Tibial nerve (tissue), 4 donors: ENCODE data around the gene RAMAC. TPM values are rescaled to one million over a fixed set of nuclear protein-coding genes. Genes with fewer than 3 reads are reported as not detected.

ENCODE experiments used
- DNase-seq, 2 donors: peaks; one replicate each; pipeline ENCODE4 v3.0.0-alpha.2; 2019; ENCODE audit warnings: low spot score in 2 of 2
- H3K27ac ChIP-seq, 4 donors: fragments of 200-600 bp; sonication (generic) in 3 of 4; one replicate each; pipeline ENCODE4 v1.5.1; 2017 to 2019; ENCODE audit warnings: mild to moderate bottlenecking in 1 of 4
- H3K27me3 ChIP-seq, 2 donors: fragments of 200-600 bp; sonication (generic) in 1 of 2; one replicate each; pipeline versions ENCODE4 v1.5.1 to v1.6.0; 2017 to 2019
- H3K36me3 ChIP-seq, 3 donors: fragments of 200-600 bp; sonication (generic); one replicate each; pipeline ENCODE4 v1.5.1; 2018 to 2019
- H3K4me1 ChIP-seq, 4 donors: fragments of 200-600 bp; sonication (generic) in 3 of 4; one replicate each; pipeline ENCODE4 v1.5.1; 2017 to 2019
- H3K4me3 ChIP-seq, 4 donors: fragments of 200-600 bp; sonication (generic) in 3 of 4; one replicate each; pipeline ENCODE4 v1.5.1; 2017 to 2019; ENCODE audit warnings: mild to moderate bottlenecking in 1 of 4, moderate library complexity in 1 of 4
- H3K9me3 ChIP-seq, 4 donors: fragments of 200-600 bp; sonication (generic) in 3 of 4; one replicate each; pipeline ENCODE4 v1.5.1; 2017 to 2019
- CTCF ChIP-seq, 5 experiments: fragments of 200-600 bp in 3 of 5; fragments of 450-650 bp in 2 of 5; sonication (generic) in 3 of 5; IDR thresholded peaks; one replicate each; pipeline ENCODE4 v1.5.1; 2016 to 2019; ENCODE audit warnings: antibody characterized with exemption in 5 of 5, mild to moderate bottlenecking in 3 of 5, moderate library complexity in 2 of 5
- EP300 ChIP-seq, 2 donors: sonication (generic); formaldehyde crosslinking; IDR thresholded peaks; one replicate each; pipeline ENCODE4 v1.6.1; 2017; ENCODE audit warnings: antibody characterized with exemption in 2 of 2, mild to moderate bottlenecking in 1 of 2
- POLR2A ChIP-seq, 2 donors: fragments of 450-650 bp; IDR thresholded peaks; one replicate each; pipeline ENCODE4 v1.6.1; 2017; ENCODE audit warnings: antibody characterized with exemption in 2 of 2, mild to moderate bottlenecking in 2 of 2, moderate library complexity in 2 of 2
- WGBS, 2 donors: methylation state at CpG; one replicate each; pipeline ENCODE4 v1.1.5; 2018; 5-methylcytosine and 5-hydroxymethylcytosine counted together
- total RNA-seq, 4 donors: library from RNA; depleted of rRNA; stranded (reverse); fragments of >200 nt; gene quantifications; one replicate each; pipeline ENCODE4 v1.1.0, GENCODE V29; 2016

Gene RAMAC
- total RNA-seq, 4 donors from 2014 or later: 6.9 to 20.4 (median 15.8) TPM

- H3K4me1 ChIP-seq: peaks cover 0 to 11% (median 2%) of the 10 kb centered on the region in 4 donors
- no peak for DNase-seq
- 59 to 66% methylated on average over 6 of the region's 6 CpGs for WGBS, 2 donors
- H3K9me3 ChIP-seq: no peaks in the 10 kb centered on the region
- TF ChIP-seq POLR2A (IDR thresholded peaks at IDR 0.05) (no peak), EP300 (IDR thresholded peaks at IDR 0.05) (no peak), CTCF (IDR thresholded peaks at IDR 0.05) (no peak)
- no peak overlapping the region for H3K27ac ChIP-seq
- no peaks in the 10 kb centered on the region for H3K36me3 ChIP-seq
- H3K27me3 ChIP-seq: peaks cover 0 to 25% of the 10 kb centered on the region in 2 donors
- H3K4me3 ChIP-seq: peak overlapping the region in 2 of 4 donors; percentile 30 to 71
Observed at GRCh38 chr15:82950746-82951370, 35.2 kb upstream of the RAMAC start.

GRCh38 chr15:82951472-82952157 lies 34.4 kb upstream of the RAMAC start:
- Histone ChIP-seq H3K4me3 (peak overlapping the region; percentile 23 to 71 (median 36)), H3K4me1 (peaks cover 0 to 11% (median 2%) of the 10 kb centered on the region in 4 donors), H3K9me3 (no peaks in the 10 kb centered on the region), H3K27ac (peak overlapping the region in 1 of 4 donors; percentile 65), H3K36me3 (no peaks in the 10 kb centered on the region), H3K27me3 (peaks cover 0 to 25% of the 10 kb centered on the region in 2 donors)
- 43 to 51% methylated on average over 13 of the region's 13 CpGs for WGBS, 2 donors
- no peak for TF ChIP-seq CTCF (IDR thresholded peaks at IDR 0.05)
- no peak for TF ChIP-seq EP300 (IDR thresholded peaks at IDR 0.05)
- no peak for TF ChIP-seq POLR2A (IDR thresholded peaks at IDR 0.05)
- DNase-seq: no peak

GRCh38 chr15:82952158-82953081 lies 33.6 kb upstream of the RAMAC start, which contains the start of gene HOMER2:
HOMER2 (minus strand) TSS chr15:82952720; CDS start chr15:82952535, 185 bp downstream.
- H3K27ac ChIP-seq: peak within 1 kb of the TSS in 1 of 4 donors; percentile 65

GRCh38 chr15:82958638-82959037 lies 27.4 kb upstream of the RAMAC start:
- Histone ChIP-seq H3K4me3 (no peak overlapping the region), H3K4me1 (no peaks in the 10 kb centered on the region), H3K36me3 (peaks cover 0 to 11% (median 0%) of the 10 kb centered on the region in 3 donors), H3K9me3 (no peaks in the 10 kb centered on the region), H3K27me3 (no peaks in the 10 kb centered on the region), H3K27ac (no peak overlapping the region)
- WGBS, 2 donors: 90 to 94% methylated on average over 1 of the region's 1 CpG
- DNase-seq: no peak
- TF ChIP-seq POLR2A (IDR thresholded peaks at IDR 0.05) (no peak), EP300 (IDR thresholded peaks at IDR 0.05) (no peak), CTCF (IDR thresholded peaks at IDR 0.05) (no peak)

More at GRCh38 chr15:82952158-82953081, 33.6 kb upstream of the RAMAC start, which contains the start of gene HOMER2:
- TF ChIP-seq EP300 (IDR thresholded peaks at IDR 0.05) (no peak), POLR2A (IDR thresholded peaks at IDR 0.05) (no peak), CTCF (IDR thresholded peaks at IDR 0.05) (no peak)
- H3K4me3 ChIP-seq: peak within 1 kb of the TSS; percentile 23 to 71 (median 36)
- H3K9me3 ChIP-seq: no peaks in the 10 kb centered on the region
- 1 to 6% methylated on average over 13 to 32 of the region's 119 CpGs for WGBS, 2 donors
- peaks cover 0 to 11% (median 2%) of the 10 kb centered on the region in 4 donors for H3K4me1 ChIP-seq
- DNase-seq: no peak
- H3K36me3 ChIP-seq: no peaks in the 10 kb centered on the region
- H3K27me3 ChIP-seq: peaks cover 0 to 25% of the 10 kb centered on the region in 2 donors
